Left lung (tissue), 10 donors: Measurements from ENCODE around the gene GATAD2A. TPM values are rescaled to one million over a fixed set of nuclear protein-coding genes. Genes with fewer than 3 reads are reported as not detected.

ENCODE experiments used
- ATAC-seq: fragments of 200-7000 bp; cut with Tn5 transposase; one replicate; pipeline ENCODE4 v1.9.1; 2020; ENCODE audit warnings: moderate library complexity
- DNase-seq, 4 donors: peaks; one replicate each; pipeline ENCODE4 v3.0.0-alpha.2; 2013 to 2020
- H3K27ac ChIP-seq, 2 donors: fragments of 200-600 bp; sonication (generic) in 1 of 2; one replicate each; pipeline versions ENCODE4 v1.5.0 to v1.8.0; 2020 to 2021
- H3K27me3 ChIP-seq, 2 donors: fragments of 200-600 bp; sonication (generic) in 1 of 2; one replicate each; pipeline versions ENCODE4 v1.5.0 to v1.8.0; 2020 to 2021
- H3K36me3 ChIP-seq, 2 donors: fragments of 200-600 bp; sonication (generic) in 1 of 2; one replicate each; pipeline versions ENCODE4 v1.5.0 to v1.8.0; 2020 to 2021
- H3K4me1 ChIP-seq, 2 donors: fragments of 200-600 bp; one replicate each; pipeline ENCODE4 v1.8.0; 2021
- H3K4me3 ChIP-seq, 2 donors: fragments of 200-600 bp; sonication (generic) in 1 of 2; one replicate each; pipeline versions ENCODE4 v1.5.0 to v1.8.0; 2020 to 2021; ENCODE audit warnings: mild to moderate bottlenecking in 1 of 2
- H3K9me3 ChIP-seq, 2 donors: fragments of 200-600 bp; sonication (generic) in 1 of 2; one replicate each; pipeline versions ENCODE4 v1.5.0 to v1.8.0; 2020 to 2021
- CTCF ChIP-seq, 2 donors: fragments of 200-600 bp; sonication (generic) in 1 of 2; IDR thresholded peaks; one replicate each; pipeline versions ENCODE4 v1.5.0 to v1.8.0; 2021; ENCODE audit warnings: antibody characterized with exemption in 2 of 2
- intact Hi-C, 2 donors: fragments of 100-400 bp; cut with DNase I; formaldehyde crosslinking; loops; one replicate each; pipeline versions ENCODE4 v1.11.2 to v1.14.2; 2022
- polyA plus RNA-seq, 6 donors: library from polyadenylated mRNA; unstranded; fragments of 120-200 nt; gene quantifications; one replicate each; pipeline ENCODE4 v1.2.1, GENCODE V29; 2013; ENCODE audit not compliant: insufficient read length in 6 of 6
- total RNA-seq, 2 donors: library from RNA; stranded (reverse); fragmentation: NEBNext Ultra II Directional; extraction: Animal tissue kit (Norgen Biotek cat#: 25700); gene quantifications; one replicate each; pipeline ENCODE4 v1.2.1, GENCODE V29; 2021
- donor health status: DM: no; HTN: yes; CAD: no.
- donor health status: DM: no; HTN: no; CAD: no.

The GATAD2A gene
- total and polyA plus RNA-seq, 8 donors = 39.3 to 97.3 (median 49.0) TPM

- no peak overlapping the region for H3K4me3 ChIP-seq
- H3K4me1 ChIP-seq = peaks cover 3 to 12% of the 10 kb centered on the region in 2 donors
- intact Hi-C loops = loop anchor here in 1 of 2 donors (5.0 to 10.0 kb wide), 2 partner anchors 114 to 422 kb away; no protein-coding TSS in a partner anchor
- H3K27ac ChIP-seq = no peak overlapping the region
- peaks cover 5 to 16% of the 10 kb centered on the region in 2 donors for H3K27me3 ChIP-seq
- no peak for ATAC-seq
- H3K9me3 ChIP-seq = no peaks in the 10 kb centered on the region
- H3K36me3 ChIP-seq = peaks cover 0 to 17% of the 10 kb centered on the region in 2 donors
- no peak for DNase-seq
- TF ChIP-seq CTCF (IDR thresholded peaks at IDR 0.05) = no peak
These were observed 127.6 kb downstream of the GATAD2A start for GRCh38 chr19:19532806-19533701.

- no peak for TF ChIP-seq CTCF (IDR thresholded peaks at IDR 0.05)
- intact Hi-C loops = loop anchor here in 1 of 2 donors (5.0 to 10.0 kb wide), 2 partner anchors 113 to 421 kb away; no protein-coding TSS in a partner anchor
- Histone ChIP-seq H3K4me1 (peaks cover 9 to 20% of the 10 kb centered on the region in 2 donors), H3K36me3 (peaks cover 0 to 9% of the 10 kb centered on the region in 2 donors), H3K27me3 (peaks cover 12 to 24% of the 10 kb centered on the region in 2 donors), H3K4me3 (no peak overlapping the region), H3K27ac (no peak overlapping the region), H3K9me3 (no peaks in the 10 kb centered on the region)
- ATAC-seq = no peak
- no peak for DNase-seq
These were observed 128.4 kb downstream of the GATAD2A start for GRCh38 chr19:19533841-19534240.

GRCh38 chr19:19534556-19535265 is 129.2 kb downstream of the GATAD2A start:
- intact Hi-C loops = loop anchor here in 1 of 2 donors (5.0 to 10.0 kb wide), 2 partner anchors 113 to 420 kb away; no protein-coding TSS in a partner anchor
- no peak overlapping the region for H3K27ac ChIP-seq
- peaks cover 15 to 33% of the 10 kb centered on the region in 2 donors for H3K27me3 ChIP-seq
- ATAC-seq = no peak
- no peak for DNase-seq
- no peaks in the 10 kb centered on the region for H3K9me3 ChIP-seq
- no peak overlapping the region for H3K4me3 ChIP-seq
- TF ChIP-seq CTCF (IDR thresholded peaks at IDR 0.05) = no peak
- H3K36me3 ChIP-seq = peaks cover 0 to under 1% of the 10 kb centered on the region in 2 donors
- peaks cover 9 to 22% of the 10 kb centered on the region in 2 donors for H3K4me1 ChIP-seq

GRCh38 chr19:19535311-19536191 is 130.1 kb downstream of the GATAD2A start:
- H3K9me3 ChIP-seq = no peaks in the 10 kb centered on the region
- no peak for TF ChIP-seq CTCF (IDR thresholded peaks at IDR 0.05)
- no peaks in the 10 kb centered on the region for H3K36me3 ChIP-seq
- DNase-seq (no peak), ATAC-seq (no peak)
- intact Hi-C loops = loop anchor here in 1 of 2 donors (10.0 kb wide), 1 partner anchor 419 kb away; no protein-coding TSS in a partner anchor
- no peak overlapping the region for H3K4me3 ChIP-seq
- peaks cover 23 to 41% of the 10 kb centered on the region in 2 donors for H3K27me3 ChIP-seq
- peaks cover 11 to 30% of the 10 kb centered on the region in 2 donors for H3K4me1 ChIP-seq
- H3K27ac ChIP-seq = no peak overlapping the region
